H1 (cell line): Measurements from ENCODE around the gene TMEM139. TPM values are rescaled to one million over a fixed set of nuclear protein-coding genes. Genes with fewer than 3 reads are reported as not detected.

Experiments
- GTF2F1 ChIP-seq: IDR thresholded peaks from 2 replicates; pipeline ENCODE4 v1.6.1; 2012; ENCODE audit warnings: low read depth, low read length, improper control_type of control experiment, borderline replicate concordance
- SP1 ChIP-seq: IDR thresholded peaks from 2 replicates; pipeline ENCODE4 v1.6.1; 2011; ENCODE audit warnings: low read depth, low read length
- SRF ChIP-seq: IDR thresholded peaks from 2 replicates; pipeline ENCODE4 v1.6.1; 2011; ENCODE audit warnings: mild to moderate bottlenecking, low read depth, low read length, moderate library complexity
- polyA plus RNA-seq, 7 experiments: library from polyadenylated mRNA; depleted of rRNA in 3 of 7; stranded (reverse) in 5 of 7; unstranded in 2 of 7; fragments of >200 nt in 5 of 7; fragments of 200-250 nt in 2 of 7; gene quantifications; 1 replicate in 5 of 7; 2 replicates in 1 of 7; 4 replicates in 1 of 7; pipeline versions ENCODE4 v1.2.1 to v1.2.3, GENCODE V29; 2011 to 2013; ENCODE audit warnings: missing spikeins in 2 of 7, mixed read lengths in 2 of 7
- total RNA-seq: library from RNA; stranded (reverse); fragmentation: NEBNext Ultra II Directional; extraction: Animal tissue kit (Norgen Biotek cat#: 25700); gene quantifications from 2 replicates; pipeline ENCODE4 v1.2.1, GENCODE V29; 2021
- TF ChIP-seq, protein P1 (sequence below), 3 experiments: IDR thresholded peaks; 1 replicate in 2 of 3; 2 replicates in 1 of 3; pipeline versions ENCODE4 v1.5.1 to v1.6.1; 2011; ENCODE audit warnings: low read length in 3 of 3, mild to moderate bottlenecking in 3 of 3, inconsistent platforms in 2 of 3, low read depth in 1 of 3, moderate library complexity in 1 of 3; ENCODE audit not compliant: insufficient read depth in 1 of 3; ENCODE audit errors: control extremely low read depth in 1 of 3
- TF ChIP-seq, protein P2 (sequence below): IDR thresholded peaks from 2 replicates; pipeline ENCODE4 v1.6.1; 2012; ENCODE audit warnings: inconsistent platforms
- TF ChIP-seq, protein P3 (sequence below): IDR thresholded peaks from 2 replicates; pipeline ENCODE4 v1.6.1; 2012; ENCODE audit warnings: low read length, inconsistent platforms

Gene TMEM139
- total and polyA plus RNA-seq, 2 of the 8 experiments (the other 6 are each of a cell fraction or from before 2014, with no cell fraction given), result 3.2 to 6.7 TPM

DNA sequence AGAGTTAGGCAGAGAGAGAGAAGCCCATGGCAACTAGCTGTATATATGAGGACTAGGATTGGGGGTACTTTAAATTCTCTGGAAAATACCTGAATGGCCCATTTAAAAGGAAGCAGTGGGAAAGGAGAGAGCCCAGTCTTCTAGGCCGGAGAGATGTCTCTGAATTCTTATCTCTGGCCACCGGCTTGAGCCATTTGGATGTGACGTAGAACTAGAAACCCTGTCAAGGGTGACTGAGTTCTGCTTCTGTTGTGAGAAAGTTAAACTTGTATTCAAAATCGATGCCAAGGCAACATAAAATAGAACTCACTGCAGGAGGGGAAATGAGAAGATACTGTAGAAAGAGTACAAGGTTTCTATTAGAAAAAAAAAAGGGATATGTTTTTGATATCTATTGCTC, 27.8 kb upstream of the TMEM139 start (continued):
- TF ChIP-seq, protein P1, sequence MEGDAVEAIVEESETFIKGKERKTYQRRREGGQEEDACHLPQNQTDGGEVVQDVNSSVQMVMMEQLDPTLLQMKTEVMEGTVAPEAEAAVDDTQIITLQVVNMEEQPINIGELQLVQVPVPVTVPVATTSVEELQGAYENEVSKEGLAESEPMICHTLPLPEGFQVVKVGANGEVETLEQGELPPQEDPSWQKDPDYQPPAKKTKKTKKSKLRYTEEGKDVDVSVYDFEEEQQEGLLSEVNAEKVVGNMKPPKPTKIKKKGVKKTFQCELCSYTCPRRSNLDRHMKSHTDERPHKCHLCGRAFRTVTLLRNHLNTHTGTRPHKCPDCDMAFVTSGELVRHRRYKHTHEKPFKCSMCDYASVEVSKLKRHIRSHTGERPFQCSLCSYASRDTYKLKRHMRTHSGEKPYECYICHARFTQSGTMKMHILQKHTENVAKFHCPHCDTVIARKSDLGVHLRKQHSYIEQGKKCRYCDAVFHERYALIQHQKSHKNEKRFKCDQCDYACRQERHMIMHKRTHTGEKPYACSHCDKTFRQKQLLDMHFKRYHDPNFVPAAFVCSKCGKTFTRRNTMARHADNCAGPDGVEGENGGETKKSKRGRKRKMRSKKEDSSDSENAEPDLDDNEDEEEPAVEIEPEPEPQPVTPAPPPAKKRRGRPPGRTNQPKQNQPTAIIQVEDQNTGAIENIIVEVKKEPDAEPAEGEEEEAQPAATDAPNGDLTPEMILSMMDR (IDR thresholded peaks at IDR 0.05; ENCODE audit: control extremely low read depth in 1 of 3, insufficient read depth in 1 of 3, low read depth in 1 of 3, low read length in 3 of 3), result no peak
- no peak for TF ChIP-seq GTF2F1
- TF ChIP-seq SP1, result no peak
- no peak for TF ChIP-seq SRF
- TF ChIP-seq, protein P2, sequence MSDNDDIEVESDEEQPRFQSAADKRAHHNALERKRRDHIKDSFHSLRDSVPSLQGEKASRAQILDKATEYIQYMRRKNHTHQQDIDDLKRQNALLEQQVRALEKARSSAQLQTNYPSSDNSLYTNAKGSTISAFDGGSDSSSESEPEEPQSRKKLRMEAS, result no peak
- TF ChIP-seq, protein P3, sequence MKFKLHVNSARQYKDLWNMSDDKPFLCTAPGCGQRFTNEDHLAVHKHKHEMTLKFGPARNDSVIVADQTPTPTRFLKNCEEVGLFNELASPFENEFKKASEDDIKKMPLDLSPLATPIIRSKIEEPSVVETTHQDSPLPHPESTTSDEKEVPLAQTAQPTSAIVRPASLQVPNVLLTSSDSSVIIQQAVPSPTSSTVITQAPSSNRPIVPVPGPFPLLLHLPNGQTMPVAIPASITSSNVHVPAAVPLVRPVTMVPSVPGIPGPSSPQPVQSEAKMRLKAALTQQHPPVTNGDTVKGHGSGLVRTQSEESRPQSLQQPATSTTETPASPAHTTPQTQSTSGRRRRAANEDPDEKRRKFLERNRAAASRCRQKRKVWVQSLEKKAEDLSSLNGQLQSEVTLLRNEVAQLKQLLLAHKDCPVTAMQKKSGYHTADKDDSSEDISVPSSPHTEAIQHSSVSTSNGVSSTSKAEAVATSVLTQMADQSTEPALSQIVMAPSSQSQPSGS, result no peak
